GM12874 (cell line): ENCODE measurements around the gene TTC39B.

Experiments
- TF ChIP-seq, protein P1 (sequence below): IDR thresholded peaks from 2 replicates; pipeline ENCODE4 v1.5.1; 2011; ENCODE audit warnings: low read depth, mild to moderate bottlenecking, control low read depth, low read length, moderate library complexity; ENCODE audit not compliant: insufficient read depth

The TTC39B gene

DNA sequence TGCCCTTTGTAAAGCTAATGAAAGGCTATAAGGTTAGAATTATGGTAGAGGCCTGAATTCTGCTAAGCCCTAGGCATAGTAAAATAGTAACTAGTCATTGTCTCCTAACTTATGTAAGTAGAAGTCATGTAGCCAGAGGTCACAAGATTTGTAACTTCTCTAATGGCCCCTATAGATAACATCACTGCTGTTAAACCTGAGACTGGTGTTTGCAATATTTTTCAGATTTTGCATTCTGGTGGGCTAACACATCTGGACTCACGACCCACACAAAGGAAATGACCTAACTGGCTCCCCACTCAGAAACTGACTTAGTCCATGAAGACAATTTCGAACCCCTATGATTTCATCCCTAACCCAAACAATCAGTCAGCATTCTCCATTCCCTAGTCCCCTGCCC, 37.2 kb upstream of the TTC39B start:
- TF ChIP-seq, protein P1, sequence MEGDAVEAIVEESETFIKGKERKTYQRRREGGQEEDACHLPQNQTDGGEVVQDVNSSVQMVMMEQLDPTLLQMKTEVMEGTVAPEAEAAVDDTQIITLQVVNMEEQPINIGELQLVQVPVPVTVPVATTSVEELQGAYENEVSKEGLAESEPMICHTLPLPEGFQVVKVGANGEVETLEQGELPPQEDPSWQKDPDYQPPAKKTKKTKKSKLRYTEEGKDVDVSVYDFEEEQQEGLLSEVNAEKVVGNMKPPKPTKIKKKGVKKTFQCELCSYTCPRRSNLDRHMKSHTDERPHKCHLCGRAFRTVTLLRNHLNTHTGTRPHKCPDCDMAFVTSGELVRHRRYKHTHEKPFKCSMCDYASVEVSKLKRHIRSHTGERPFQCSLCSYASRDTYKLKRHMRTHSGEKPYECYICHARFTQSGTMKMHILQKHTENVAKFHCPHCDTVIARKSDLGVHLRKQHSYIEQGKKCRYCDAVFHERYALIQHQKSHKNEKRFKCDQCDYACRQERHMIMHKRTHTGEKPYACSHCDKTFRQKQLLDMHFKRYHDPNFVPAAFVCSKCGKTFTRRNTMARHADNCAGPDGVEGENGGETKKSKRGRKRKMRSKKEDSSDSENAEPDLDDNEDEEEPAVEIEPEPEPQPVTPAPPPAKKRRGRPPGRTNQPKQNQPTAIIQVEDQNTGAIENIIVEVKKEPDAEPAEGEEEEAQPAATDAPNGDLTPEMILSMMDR, result no peak

DNA sequence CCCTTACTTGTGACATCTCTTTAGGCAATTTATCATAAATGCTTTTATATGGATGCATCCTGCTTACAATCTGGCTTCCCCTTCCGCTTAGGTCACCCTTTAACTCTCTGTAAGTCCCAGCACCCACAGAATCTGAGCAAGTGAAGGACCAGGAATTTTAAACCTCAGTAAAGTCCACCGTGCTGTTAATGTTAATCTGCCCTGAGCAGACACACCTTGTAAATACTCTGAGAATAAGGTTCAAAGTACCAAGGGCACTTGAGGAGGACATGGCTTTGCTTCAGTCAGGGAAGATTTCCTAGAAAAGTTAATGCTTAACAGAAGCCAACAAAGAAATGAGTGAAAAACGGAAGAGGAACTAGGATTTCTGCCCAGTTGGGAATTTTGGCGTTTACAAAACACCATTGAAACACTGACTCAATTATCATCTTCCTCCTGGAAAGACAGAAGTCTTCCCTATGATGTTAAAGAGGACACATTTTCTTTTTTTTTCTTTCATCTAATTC, 26.4 kb upstream of the TTC39B start:
- TF ChIP-seq, protein P1, result no peak

DNA sequence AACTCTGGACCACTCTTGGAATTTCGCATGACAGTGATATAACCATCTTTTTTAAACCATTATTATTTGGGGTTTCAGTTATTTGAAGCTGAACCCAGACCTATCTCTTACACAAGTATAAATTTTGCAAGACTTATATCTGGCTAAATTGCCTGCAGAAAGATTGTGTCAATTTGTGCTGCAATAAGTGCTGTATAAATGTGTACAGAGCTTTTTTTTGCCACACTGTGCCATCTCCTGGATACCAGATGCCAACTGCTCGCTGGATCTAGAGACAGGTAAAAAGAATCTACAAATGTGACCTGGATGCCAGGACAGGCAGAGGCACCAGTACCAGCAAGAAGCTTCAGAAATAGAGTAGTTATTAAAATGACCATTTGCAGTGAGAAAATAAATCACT, 25.9 kb upstream of the TTC39B start:
- TF ChIP-seq, protein P1, result no peak

DNA sequence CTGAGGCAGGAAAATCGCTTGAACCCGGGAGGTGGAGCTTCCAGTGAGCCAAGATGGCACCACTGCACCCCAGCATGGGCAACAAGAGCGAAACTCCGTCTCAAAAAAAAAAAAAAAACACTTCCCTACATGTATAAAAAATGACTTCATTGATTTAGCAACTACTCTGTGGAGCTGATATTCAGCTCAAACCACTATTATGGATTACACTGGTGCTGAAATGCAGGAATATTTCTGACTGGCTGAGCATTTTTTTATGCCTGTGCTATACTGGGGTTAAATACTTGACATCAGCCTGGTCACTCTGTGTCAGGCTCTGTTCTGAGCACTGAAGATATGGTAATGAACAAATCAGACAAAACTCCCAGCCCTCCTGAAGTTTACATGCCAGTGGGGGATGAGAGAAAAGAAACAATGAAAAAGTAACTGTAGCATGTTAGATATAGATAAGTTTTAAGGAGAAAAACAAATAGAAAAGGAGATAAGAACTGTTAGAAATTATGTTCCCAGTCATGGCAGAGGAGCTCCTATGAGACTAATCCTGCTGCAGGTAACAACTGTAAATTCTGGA, 22.6 kb upstream of the TTC39B start:
- TF ChIP-seq, protein P1, result no peak

DNA sequence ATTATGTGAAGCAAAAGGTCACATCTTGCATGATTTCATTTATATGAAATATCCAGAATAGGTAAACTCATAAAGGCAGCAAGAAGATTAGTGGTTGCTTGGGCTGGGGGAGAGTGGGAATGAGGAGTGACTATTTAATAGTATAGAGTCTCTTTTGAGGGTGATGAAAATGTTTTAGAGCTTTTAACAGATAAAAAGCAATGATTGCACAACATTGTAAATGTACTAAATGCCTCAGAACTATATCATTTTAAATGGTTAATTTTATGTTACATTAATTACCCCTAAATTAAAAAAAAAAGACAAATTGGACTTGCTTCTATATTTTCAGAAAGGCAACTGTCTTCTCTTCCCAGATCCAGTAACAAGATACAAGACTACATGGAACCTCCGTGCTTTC, 21.9 kb upstream of the TTC39B start:
- TF ChIP-seq, protein P1, result no peak

DNA sequence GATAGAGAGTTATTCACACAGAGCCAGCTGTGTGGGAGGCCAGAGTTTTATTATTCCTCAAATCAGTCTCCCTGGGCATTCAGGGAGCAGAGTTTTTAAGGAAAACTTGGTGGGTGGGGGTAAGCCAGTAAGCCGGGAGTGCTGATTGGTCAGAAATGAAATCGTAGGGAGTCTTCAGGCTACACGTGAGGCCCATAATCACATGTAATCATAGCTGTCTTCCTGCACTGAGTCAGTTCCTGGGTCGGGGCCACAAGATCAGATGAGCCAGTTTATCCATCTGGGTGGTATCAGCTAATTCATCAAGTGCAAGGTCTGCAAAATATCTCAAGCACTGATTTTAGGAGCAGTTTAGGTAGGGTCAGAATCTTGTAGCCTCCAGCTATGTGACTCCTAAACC, 10.8 kb upstream of the TTC39B start:
- TF ChIP-seq, protein P1, result no peak

DNA sequence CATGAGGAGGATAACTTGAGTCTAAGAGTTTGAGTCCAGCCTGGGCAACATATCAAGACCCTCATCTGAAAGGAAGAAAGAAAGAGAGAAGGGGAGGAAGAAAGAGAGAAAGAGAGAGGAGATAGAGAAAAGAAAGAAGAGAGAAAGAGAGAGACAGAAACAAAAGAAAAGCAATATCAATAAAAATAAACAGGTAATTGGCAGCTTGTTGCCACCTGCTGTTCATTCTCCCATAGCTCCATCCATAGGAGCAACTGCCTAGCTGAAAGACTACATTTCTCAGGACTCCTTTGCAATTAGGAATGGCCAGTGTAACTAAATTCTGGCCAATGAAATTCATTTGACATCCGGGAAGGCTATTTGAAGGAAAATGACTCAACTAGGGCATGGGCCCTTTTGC, 4.6 kb upstream of the TTC39B start:
- TF ChIP-seq, protein P1, result no peak
